ENCODE results near the gene MCM5.

DNA sequence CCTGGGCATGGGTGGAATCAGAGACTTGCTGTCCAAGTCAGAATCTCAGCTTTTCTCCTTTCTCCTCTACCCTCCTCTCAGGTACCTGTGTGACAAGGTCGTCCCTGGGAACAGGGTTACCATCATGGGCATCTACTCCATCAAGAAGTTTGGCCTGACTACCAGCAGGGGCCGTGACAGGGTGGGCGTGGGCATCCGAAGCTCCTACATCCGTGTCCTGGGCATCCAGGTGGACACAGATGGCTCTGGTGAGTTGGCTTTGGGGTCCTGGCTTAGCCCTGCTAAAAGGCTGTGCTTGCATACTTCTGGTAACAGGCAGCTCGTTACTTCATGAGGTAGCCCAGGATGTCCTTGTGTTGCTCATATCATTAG is 10.7 kb downstream of the MCM5 start:
- no peak for TF ChIP-seq POLR2A (IDR thresholded peaks at IDR 0.05)
- TF ChIP-seq, protein P1, sequence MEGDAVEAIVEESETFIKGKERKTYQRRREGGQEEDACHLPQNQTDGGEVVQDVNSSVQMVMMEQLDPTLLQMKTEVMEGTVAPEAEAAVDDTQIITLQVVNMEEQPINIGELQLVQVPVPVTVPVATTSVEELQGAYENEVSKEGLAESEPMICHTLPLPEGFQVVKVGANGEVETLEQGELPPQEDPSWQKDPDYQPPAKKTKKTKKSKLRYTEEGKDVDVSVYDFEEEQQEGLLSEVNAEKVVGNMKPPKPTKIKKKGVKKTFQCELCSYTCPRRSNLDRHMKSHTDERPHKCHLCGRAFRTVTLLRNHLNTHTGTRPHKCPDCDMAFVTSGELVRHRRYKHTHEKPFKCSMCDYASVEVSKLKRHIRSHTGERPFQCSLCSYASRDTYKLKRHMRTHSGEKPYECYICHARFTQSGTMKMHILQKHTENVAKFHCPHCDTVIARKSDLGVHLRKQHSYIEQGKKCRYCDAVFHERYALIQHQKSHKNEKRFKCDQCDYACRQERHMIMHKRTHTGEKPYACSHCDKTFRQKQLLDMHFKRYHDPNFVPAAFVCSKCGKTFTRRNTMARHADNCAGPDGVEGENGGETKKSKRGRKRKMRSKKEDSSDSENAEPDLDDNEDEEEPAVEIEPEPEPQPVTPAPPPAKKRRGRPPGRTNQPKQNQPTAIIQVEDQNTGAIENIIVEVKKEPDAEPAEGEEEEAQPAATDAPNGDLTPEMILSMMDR (IDR thresholded peaks at IDR 0.05) = no peak
- no peak for TF ChIP-seq POLR2AphosphoS5 (IDR thresholded peaks at IDR 0.05)
- TF ChIP-seq EP300 (IDR thresholded peaks at IDR 0.05) = no peak
